Activated CD4-positive, alpha-beta T cell treated with anti-CD3 and anti-CD28 coated beads, Interleukin-2, Interleukin-6, amounts not matched to agents 100 ng/mL and 50 ng/mL, durations not matched to agents 16 hours and 8 hours (primary cell): ENCODE measurements around the gene CLIP4.

ENCODE experiments used
- DNase-seq: peaks from one replicate; pipeline ENCODE4 v3.0.0-alpha.2; 2020

Gene CLIP4

DNA sequence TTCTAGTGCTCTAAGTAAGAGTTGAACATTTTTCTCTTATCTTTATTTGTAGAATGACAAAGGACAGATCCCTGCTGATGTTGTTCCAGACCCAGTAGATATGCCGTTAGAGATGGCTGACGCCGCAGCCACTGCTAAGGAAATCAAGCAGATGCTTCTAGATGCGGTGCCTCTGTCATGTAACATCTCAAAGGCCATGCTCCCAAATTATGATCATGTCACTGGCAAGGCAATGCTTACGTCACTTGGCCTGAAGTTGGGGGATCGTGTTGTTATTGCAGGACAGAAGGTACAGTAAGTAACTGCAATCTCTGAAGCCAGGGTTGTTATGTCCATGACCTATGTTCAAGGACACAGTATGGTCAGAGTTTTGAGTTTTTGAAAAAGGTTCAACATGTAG, 28.4 kb downstream of the CLIP4 start:
- no peak for DNase-seq

DNA sequence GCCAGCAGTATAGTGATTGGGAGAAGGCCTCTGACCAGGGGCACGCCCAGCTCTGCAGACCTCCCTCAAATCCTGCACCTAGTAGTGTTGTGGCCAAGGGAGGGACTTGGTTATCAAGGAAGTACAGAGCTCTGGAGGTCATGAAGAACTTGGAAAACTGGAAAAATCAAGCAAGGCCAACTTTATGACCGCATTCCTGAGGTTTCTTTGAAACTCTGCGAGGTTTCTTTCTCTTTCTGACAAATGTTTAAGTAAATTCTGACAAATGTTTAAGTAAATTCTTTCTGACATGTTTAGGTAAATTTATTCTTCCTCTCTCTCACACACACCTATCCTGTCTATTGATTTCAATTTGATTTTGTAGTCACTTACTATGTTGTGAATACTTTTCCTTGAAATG, 31.0 kb downstream of the CLIP4 start:
- DNase-seq, result no peak

DNA sequence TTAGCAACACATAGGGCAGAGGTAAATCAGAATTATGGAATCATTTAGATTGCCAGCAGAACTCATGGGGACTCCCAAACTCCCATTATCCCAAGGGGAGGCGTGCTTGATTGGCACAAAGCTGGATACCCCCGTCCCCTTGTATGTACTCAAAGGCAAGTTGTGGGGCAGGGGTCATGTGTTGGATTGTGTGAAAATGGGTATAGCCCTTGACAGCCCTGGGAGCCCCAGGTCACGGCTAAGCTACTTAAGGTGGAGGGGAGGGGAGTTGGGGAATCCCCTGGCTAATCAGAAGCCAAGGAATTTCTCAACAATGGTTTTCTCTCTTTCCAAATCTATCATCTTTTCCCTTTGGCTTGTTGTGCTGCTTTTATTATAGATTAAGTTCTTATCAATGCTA, 32.7 kb downstream of the CLIP4 start:
- no peak for DNase-seq

DNA sequence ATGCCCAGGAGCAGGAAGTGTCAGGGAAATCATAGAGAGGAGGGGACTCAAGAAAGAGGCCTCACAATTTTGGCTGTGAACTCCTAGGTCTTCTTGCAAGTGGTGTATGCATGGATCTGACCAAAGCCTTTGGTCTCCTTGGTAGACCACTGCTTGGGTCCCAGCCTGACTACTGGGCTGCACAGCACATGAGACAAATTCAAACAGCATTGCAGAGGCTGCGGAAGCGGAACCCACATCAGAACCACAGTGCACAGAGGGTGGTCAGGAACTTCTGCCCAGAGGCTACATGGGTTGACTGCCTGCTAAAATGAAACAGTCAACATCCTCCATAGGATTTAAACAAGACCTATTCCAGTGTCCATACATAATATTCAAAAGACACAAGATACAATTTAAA, 39.4 kb downstream of the CLIP4 start:
- no peak for DNase-seq

DNA sequence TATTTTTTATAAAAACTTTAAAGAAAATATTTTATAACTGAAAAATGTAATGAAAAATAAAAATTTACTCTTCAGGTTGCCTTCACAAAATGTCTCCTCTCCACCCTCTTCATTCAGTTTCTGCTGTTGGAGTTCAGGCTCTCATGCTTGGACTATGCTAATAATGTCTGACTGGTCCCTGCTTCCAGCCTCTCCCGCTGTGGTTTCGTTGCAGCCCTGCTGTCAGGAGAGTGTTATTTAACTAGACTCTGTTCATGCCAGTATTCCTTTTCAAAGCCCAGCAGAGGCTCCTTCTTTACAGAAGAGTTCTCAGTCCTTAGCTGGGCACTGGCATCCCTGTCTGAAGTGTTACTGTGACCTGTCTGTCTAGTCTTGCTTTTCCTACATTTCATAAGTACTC, 40.4 kb downstream of the CLIP4 start:
- DNase-seq, result no peak

DNA sequence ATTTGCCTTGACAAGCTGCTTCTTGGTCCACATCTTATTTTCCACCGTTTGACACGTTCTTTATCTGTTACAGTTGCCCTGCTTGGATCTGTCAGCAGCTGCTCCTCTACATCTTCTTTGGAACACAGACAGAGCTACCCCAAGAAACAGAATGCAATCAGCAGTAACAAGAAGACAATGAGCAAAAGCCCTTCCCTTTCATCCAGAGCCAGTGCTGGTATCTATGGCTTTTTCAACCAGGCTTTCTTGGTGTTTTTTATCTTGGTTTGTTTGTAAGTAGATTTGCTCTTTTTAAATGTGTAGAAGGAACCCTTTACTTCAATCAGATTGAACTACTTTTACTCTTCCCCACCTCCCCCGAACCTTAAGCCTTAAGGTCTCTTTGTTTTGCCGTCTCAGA, 41.9 kb downstream of the CLIP4 start:
- DNase-seq, result no peak

DNA sequence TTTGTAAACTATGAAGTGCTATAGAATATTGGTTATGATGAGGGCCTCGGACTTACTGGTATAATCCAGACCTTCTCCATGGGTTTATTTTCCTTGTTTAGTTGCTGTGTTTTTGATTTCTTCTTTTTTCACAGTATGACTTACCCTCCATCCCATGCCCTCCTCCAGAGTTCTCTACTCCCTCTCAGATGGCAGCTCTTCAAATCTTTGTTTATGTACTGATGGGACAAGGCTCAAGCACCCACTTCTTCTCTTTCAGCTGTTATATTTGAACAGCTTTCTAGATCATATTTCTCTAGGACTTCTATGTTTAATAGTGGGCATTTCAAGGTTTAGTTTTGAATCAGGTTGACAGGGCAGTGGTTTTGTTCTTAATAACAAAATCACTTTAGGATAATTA, 43.9 kb downstream of the CLIP4 start:
- no peak for DNase-seq

DNA sequence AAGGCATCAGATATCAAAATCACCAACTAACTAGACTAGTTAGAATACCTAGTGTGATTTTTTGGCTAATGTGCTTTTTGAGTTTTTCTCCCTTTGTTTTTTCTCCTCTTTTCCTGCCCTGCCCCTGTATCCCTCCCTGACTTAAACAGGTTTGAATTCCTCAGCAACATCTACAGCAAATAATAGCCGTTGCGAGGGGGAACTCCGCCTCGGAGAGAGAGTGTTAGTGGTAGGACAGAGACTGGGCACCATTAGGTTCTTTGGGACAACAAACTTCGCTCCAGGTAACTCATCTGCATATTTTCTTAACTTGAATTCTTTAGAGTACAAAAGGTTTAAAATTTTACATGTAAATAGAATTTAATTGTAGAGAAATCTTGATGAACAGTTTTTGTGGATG, 45.0 kb downstream of the CLIP4 start:
- no peak for DNase-seq

DNA sequence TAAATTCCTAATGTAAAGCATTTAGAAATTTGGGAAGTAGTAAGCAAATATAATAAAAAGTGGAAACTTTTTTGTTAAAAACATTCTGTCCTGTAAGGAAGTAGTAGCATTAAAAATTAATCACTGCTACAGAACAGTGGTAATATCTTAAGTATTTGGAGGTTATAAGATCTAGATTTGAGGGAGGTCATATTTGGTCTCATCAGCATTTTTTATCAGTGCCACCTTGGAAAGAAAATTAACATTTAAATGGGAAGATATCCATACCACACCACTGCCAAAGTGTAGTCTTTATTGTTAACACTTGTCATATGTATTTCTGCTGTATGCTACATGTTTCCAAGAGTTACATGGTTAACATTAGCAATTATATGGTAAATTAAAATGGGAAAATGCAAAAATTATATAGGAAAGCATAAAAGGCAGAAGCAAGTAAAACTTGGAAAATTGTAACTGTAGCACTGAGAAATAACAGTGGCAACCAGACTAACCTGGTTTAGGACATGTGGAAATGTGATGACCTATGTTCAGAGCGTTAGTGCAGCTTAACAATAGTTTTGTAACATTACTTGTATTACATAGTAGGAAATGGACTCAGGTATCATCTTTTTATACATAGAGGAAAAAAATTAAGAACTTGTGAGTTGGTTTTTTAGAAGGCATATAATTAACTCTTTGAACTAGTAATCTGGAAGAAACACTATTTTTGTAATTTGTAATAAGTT, 47.2 kb downstream of the CLIP4 start:
- DNase-seq, result no peak

DNA sequence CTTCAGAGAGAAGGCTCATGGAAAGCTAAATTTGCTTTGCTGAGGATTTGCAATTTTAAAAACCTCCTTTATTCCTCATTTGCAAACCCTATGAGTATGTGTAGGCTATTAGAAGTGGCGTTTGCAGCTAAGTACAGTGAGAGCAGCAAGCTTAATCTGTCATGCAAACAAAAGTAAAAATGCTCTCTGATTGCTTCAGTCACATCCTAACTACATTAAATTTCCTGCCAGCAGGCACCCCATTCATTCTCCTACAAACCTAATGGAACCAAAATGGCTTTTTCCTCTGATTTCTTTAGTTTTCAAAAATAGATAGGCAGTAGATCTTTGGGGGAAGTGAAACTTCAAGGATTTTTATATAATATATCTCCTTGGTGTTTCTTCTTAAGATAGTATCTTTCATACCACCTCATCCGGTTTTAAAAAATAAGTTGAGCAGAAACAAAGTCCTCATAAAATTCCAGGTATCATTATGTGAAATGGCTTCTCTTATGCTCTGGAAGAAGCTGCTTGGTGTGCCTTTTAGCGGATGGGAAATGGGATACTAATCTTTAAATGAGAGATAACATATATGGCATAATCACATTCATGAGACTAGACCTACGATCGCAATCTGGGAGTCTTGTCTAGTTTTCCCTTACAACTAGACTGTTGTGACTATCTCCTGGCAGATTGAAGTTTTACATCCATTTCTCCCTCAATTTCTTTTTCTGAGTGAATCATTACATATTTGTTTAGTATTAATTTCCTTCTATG, 49.1 kb downstream of the CLIP4 start:
- DNase-seq, result no peak

DNA sequence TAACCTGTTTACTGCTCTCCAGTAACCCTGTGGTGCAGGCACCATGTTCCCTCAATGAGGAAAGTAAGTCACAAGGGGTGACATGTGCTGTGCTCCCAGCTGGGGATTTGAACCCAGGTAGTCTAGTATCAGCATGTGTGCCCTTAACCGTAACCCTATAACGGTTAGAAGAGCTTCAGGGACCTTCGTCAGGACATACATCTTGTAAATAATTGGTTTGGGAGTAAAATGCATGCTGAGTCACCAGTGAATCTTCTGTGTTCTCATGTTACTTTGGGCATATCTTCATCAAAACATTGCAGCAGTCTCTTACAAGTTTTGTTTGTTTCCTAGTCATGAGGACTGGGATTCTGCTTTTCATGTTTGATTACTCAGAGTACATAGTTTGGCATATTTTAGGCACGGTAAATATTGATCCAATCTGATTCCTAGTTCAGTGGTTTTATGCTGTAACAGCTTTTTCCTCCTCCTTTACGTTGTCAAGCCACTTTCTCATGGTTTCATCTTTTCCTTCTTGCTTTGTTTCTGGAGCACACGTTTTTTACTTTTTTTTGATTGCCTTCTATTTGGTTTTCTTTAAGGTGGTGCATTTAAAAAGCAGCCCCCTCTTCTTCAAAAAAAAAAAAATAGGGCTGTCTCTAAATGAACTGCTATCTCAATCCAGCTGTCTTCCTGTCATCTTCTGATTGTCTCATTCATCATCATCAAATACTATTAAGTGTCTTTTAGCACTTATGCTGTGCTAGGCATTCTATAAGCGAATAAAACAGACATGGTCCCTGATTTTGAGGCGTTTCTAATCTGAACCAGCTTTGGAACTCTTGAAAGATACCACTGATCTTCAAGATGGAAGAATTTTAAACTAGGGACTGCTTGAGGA, 50.4 kb downstream of the CLIP4 start:
- no peak for DNase-seq

DNA sequence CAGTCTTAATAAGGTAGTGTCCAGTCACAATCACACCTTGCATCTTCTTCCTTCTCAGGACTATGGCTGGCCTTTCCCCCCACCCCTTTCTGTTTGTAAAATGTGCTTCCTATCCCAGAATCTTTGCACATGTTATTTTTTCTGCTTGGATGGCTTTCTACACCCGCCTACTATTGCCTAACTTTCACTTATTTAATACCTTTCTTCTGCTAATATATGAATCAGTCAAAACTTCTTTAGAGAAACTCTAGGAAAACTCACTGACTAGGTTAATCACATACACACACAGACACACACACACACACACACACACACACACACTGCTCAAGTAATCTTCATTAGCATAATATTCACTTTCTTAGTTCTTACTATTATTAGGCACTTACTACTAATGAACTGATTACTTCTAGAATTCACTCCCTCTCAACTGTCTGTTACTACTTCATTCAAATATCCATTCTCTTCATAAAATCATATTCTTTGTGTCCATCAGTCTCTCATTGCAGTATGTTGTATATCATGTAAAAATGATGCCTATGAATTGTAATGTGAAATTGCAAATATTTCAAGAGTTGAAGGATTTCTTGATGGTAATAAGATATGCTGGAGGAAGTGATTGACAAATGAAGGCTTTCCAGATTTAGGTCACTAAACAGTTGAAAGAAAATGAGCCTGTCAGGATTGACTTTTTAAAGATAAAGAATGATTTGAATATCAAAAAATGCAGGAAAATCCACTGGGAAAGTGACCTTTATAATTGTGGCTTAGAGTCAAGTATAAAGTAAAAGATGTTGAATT, 51.2 kb downstream of the CLIP4 start:
- no peak for DNase-seq

DNA sequence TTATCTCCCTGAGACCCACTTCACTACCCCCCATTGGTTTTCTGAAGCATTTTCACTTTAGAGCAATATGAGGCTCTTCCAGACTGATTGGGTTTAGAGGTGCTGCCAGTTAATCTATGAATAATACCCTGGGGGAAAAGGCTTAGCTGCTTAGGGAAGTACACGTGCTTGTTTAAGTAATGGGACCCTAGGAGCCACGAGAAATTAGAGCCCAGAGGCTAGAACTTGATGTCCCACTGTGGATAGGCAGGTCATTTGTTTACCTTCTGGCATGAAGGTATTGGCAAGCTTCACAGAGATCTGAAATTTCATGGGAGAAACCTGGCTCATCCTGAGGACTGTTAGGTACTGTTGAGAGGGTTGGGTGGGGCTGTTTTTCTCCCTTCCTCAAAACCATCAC, 59.7 kb downstream of the CLIP4 start:
- DNase-seq, result no peak

DNA sequence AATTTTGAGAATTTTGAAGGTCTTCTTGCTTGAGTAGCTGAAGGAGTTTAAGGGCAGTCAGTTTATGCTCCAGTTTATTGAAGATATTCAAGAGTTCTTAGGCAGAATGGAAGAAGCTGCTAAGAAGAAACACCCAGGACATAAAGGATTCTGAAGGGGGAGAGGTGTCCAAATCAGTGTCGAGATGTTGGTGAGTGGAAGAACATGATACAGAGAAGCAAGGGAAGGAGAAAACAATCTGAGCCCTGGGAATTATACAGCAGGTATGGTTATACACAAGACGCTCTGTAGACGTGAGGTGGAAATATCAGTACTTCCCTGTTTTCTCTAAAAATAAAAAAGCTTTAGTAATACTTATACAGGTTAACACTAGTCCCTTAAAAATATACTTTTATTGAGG, 60.1 kb downstream of the CLIP4 start:
- no peak for DNase-seq

DNA sequence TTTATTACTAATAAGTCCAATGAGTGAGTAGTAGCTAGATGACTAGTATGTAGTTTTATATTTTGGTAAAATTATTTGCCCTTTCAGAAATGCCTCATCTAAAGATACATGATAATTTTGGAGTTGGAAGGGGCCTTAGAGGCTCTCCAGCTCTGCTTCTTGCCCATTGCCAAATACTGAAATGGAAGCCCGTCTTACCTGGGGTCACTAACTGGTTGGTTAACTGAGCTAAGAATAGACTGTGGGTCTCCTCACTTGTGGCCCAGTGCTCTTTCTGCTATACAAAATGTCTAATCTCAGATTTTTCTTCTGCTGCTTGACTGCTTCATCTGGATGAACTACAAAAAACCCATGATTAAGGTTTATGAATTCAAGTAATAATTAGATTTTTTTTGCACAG, 67.1 kb downstream of the CLIP4 start:
- DNase-seq, result no peak

DNA sequence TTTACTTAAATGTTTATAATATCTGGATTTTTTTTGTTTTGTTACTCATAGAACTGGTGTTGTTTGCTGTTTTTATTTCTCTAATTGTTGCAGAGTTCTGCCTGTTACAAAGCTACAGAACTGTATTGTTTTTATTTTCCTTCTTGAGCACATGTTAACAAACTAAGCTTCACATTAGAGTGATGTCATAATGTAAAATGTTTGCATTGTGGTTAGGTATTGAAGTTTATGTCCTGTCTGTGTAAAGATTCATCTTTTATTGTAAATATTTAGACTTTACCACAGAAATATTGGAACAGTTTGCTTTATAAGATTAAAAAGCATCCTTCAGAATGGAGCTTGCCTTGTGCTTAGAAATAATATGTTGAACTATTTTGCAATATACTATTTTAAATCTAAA, 67.7 kb downstream of the CLIP4 start:
- no peak for DNase-seq

DNA sequence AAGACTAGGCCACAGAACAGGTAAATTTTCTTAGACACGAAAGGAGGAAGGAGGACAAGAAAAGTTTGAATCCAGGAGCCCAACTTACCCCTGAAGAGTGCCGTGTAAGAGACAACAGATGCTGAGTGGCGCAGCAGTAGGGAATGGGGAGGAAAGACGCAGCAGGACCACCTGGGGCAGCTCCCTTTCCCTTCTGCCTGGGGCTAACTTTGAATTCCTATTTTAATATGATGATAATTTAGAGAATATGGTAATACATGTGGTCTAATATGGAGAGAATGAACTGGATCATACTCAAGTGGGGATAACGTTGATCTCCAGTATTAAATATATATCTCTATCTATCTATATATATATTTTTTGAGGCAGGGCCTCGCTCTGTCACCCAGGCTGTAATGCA, 69.3 kb downstream of the CLIP4 start:
- no peak for DNase-seq

DNA sequence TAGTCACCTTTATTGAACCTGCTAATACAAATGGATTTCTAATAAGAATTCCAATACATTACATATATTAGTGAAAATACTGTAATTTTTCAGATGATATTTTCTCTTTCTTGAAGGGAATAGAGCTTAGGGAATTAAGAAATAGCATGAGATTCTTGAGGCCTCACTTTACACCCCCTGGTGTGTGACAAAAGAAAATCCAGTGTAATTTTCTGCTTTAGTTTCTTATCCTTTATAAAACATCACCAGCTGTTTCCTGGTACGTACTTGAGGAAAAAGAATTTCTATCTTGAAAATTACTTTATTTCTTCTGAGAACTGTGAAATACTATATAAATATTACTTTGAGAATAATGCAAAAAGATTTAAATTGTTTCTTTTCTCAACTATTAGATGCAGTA, 71.6 kb downstream of the CLIP4 start:
- no peak for DNase-seq

DNA sequence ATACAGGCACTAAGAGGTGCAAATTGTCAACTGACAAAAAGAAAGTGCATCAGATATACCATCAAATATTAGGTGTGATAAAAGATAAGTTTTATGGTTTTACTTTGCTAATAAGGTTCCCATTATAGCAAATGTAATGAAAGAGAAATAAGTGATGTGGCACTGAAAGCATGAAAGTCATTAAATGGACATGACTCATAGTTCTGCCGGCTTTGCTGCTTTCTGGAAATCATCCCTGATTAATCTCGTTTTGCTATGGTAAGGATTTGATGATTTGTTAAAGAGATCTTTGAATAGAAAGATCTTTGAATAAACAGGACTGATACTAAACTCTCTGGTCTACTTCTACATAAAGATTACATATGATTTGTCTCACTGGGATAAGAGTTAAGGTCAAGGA, 72.7 kb downstream of the CLIP4 start:
- no peak for DNase-seq

DNA sequence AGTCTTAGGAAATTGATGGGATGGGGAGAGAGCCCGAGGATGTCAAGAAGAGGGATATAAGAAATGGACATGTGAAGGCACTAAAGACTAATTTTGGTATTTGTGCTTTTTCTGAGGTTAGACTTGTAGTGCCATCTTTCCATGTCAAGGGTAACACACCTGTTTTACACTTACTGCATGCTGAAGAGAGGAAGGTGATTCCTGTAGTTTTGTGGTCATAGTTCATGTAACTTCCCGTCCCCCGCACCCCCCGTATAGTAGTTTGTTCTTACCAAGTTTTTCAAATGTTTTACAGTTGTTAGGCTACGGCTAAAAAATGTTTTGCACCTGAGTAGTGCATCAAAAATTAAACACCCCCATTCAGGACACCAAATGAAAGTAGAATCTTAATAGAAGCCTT, 73.8 kb downstream of the CLIP4 start:
- DNase-seq, result no peak

DNA sequence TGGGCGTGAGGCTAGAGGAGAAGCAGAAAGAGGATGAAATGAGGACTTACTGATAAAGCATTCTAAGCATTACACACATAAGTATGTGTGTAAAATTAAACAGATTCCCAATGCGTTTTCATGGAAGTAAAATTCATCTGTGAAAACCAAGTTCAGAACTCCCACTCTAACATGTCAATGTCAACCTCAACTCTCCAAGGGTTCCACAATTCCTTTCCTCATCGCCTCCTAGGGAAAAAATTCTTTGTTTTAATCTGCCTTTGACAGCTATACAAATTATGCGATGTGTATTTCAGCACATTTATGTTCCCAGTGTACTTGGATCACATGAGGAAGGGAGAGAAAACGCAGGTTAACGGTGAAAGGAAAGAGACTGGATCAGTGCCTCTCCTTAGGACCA, 76.6 kb downstream of the CLIP4 start:
- DNase-seq, result no peak

DNA sequence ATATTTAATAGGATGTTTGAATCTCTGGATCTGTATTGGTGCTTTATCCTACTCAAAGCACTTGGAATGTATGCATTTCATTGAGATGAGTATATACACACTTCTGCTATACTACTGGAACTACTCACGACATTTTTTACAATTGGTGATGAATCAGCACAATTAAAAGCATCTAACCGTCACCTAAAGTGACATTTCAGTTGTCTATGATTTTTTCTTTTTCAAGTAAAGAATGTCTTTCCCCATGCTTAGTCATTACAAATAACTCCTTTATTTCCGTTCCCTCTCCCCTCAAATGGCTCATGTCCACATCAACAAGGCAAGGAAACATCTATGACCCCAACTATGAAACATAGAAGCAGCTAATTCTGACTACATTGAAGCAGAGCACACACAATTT, 77.3 kb downstream of the CLIP4 start:
- DNase-seq, result no peak

DNA sequence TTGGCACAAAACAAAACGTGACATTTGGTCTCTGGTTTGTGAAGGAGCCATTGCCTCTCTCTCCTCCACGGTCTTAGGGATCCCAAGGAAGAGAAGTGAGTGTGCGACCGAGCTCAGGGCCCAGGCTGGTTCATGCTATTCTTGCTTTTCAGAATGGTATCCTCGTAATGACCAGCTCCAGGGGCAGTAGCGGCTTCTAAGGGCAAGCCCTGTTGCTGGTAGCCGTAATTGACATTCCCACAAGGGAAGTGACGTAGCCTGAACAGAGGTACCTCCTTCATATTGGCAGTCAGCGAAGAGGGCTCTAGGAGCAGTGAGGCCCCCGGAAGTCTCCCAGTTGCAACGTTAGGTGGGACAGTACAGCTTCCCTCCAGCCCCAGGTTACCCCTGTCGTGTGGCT, 77.9 kb downstream of the CLIP4 start:
- DNase-seq, result no peak
